Mesenchymal stem cell (in vitro differentiated cells and primary cell): ENCODE results near the gene ERGIC1. TPM values are rescaled to one million over a fixed set of nuclear protein-coding genes. Genes with fewer than 3 reads are reported as not detected.

Experiments used
- DNase-seq: peaks from one replicate; pipeline ENCODE4 v3.0.0-alpha.2; 2013
- H2AFZ ChIP-seq: one replicate; pipeline ENCODE4 v1.6.1; 2013; ENCODE audit warnings: low read depth, mild to moderate bottlenecking, control low read depth, inconsistent platforms, low read length, moderate library complexity
- H2AK5ac ChIP-seq: 2 replicates; pipeline ENCODE4 v1.6.1; 2013; ENCODE audit warnings: low read length, moderate library complexity, mild to moderate bottlenecking, inconsistent platforms; ENCODE audit not compliant: severe bottlenecking
- H2BK120ac ChIP-seq: one replicate; pipeline ENCODE4 v1.6.1; 2013; ENCODE audit warnings: low read depth, mild to moderate bottlenecking, inconsistent platforms, low read length, moderate library complexity
- H2BK12ac ChIP-seq, 2 experiments: one replicate each; pipeline ENCODE4 v1.6.1; 2013; ENCODE audit warnings: inconsistent platforms in 2 of 2, low read length in 2 of 2, mild to moderate bottlenecking in 2 of 2, moderate library complexity in 2 of 2, control low read depth in 1 of 2
- H2BK15ac ChIP-seq: one replicate; pipeline ENCODE4 v1.6.1; 2013; ENCODE audit warnings: mild to moderate bottlenecking, low read depth, inconsistent platforms; ENCODE audit not compliant: poor library complexity, severe bottlenecking
- H2BK5ac ChIP-seq: 2 replicates; pipeline ENCODE4 v1.6.1; 2013; ENCODE audit warnings: low read depth, mild to moderate bottlenecking, low read length, control low read depth, inconsistent platforms; ENCODE audit not compliant: poor library complexity, severe bottlenecking
- H3K14ac ChIP-seq, 2 experiments: one replicate each; pipeline ENCODE4 v1.6.1; 2013; ENCODE audit warnings: inconsistent platforms in 2 of 2, low read length in 2 of 2, control low read depth in 1 of 2, mild to moderate bottlenecking in 1 of 2, moderate library complexity in 1 of 2
- H3K18ac ChIP-seq, 2 experiments: one replicate each; pipeline ENCODE4 v1.6.1; 2013; ENCODE audit warnings: inconsistent platforms in 2 of 2, low read length in 2 of 2, control low read depth in 1 of 2, low read depth in 1 of 2, mild to moderate bottlenecking in 1 of 2
- H3K23ac ChIP-seq, 2 experiments: one replicate each; pipeline ENCODE4 v1.6.1; 2013; ENCODE audit warnings: inconsistent platforms in 2 of 2, low read length in 2 of 2, mild to moderate bottlenecking in 2 of 2, moderate library complexity in 2 of 2, control low read depth in 1 of 2
- H3K27ac ChIP-seq: 2 replicates; pipeline ENCODE4 v1.5.1; 2013; ENCODE audit warnings: mild to moderate bottlenecking, moderate library complexity, low read length, control low read depth, inconsistent platforms; ENCODE audit not compliant: poor library complexity, severe bottlenecking
- H3K27me3 ChIP-seq, 2 experiments: 2 replicates each; pipeline versions ENCODE4 v1.6.1 to v1.7.0; 2013; ENCODE audit warnings: low read length in 2 of 2, mild to moderate bottlenecking in 2 of 2, moderate library complexity in 2 of 2, control low read depth in 1 of 2, inconsistent platforms in 1 of 2; ENCODE audit not compliant: control insufficient read depth in 1 of 2, insufficient read depth in 1 of 2
- H3K36me3 ChIP-seq, 2 experiments: 2 replicates each; pipeline versions ENCODE4 v1.6.1 to v1.7.0; 2013; ENCODE audit warnings: low read length in 2 of 2, control low read depth in 1 of 2, inconsistent platforms in 1 of 2, low read depth in 1 of 2, mild to moderate bottlenecking in 1 of 2; ENCODE audit not compliant: insufficient read depth in 2 of 2, control insufficient read depth in 1 of 2
- H3K4ac ChIP-seq, 2 experiments: one replicate each; pipeline ENCODE4 v1.6.1; 2013; ENCODE audit warnings: inconsistent platforms in 2 of 2, low read length in 2 of 2, mild to moderate bottlenecking in 2 of 2, moderate library complexity in 2 of 2, control low read depth in 1 of 2, low read depth in 1 of 2
- H3K4me1 ChIP-seq: 2 replicates; pipeline ENCODE4 v1.6.1; 2013; ENCODE audit warnings: low read depth, low read length, control low read depth; ENCODE audit not compliant: control insufficient read depth, insufficient read depth
- H3K4me2 ChIP-seq: 2 replicates; pipeline ENCODE4 v1.6.1; 2013; ENCODE audit warnings: low read length, mild to moderate bottlenecking, inconsistent platforms; ENCODE audit not compliant: poor library complexity, severe bottlenecking
- H3K4me3 ChIP-seq, 2 experiments: 2 replicates each; pipeline versions ENCODE4 v1.5.1 to v1.7.0; 2013; ENCODE audit warnings: low read length in 2 of 2, mild to moderate bottlenecking in 2 of 2, control low read depth in 1 of 2, low read depth in 1 of 2; ENCODE audit not compliant: insufficient read depth in 1 of 2
- H3K79me1 ChIP-seq: replicated peaks from 2 replicates; pipeline ENCODE4 v1.6.1; 2013; ENCODE audit warnings: mild to moderate bottlenecking, control low read depth, low read length, inconsistent platforms; ENCODE audit not compliant: poor library complexity, severe bottlenecking
- H3K9ac ChIP-seq: 2 replicates; pipeline ENCODE4 v1.7.0; 2013; ENCODE audit warnings: mild to moderate bottlenecking, low read length, moderate library complexity
- H3K9me3 ChIP-seq: 2 replicates; pipeline ENCODE4 v1.7.0; 2013; ENCODE audit warnings: mild to moderate bottlenecking, low read length; ENCODE audit not compliant: control insufficient read depth
- H4K8ac ChIP-seq: one replicate; pipeline ENCODE4 v1.6.1; 2013; ENCODE audit warnings: inconsistent platforms, mild to moderate bottlenecking, low read length, moderate library complexity
- H4K91ac ChIP-seq: one replicate; pipeline ENCODE4 v1.6.1; 2013; ENCODE audit warnings: mild to moderate bottlenecking, low read length, inconsistent platforms
- WGBS: methylation state at CpG from one replicate; pipeline ENCODE4 v1.1.7; 2013; ENCODE audit warnings: mixed read lengths; 5-methylcytosine and 5-hydroxymethylcytosine counted together
- polyA plus RNA-seq, 2 experiments: library from polyadenylated mRNA; stranded (reverse); fragments of 200-250 nt; gene quantifications; one replicate each; pipeline ENCODE4 v1.2.3, GENCODE V29; 2013

The ERGIC1 gene
- 143 TPM for polyA plus RNA-seq (2013, experiment 1 of 2)
- polyA plus RNA-seq (2013, experiment 2 of 2) = 140 TPM

- WGBS = 2% methylated on average over 19 of the region's 53 CpGs
- Histone ChIP-seq H2BK5ac (peak within 1 kb of the TSS; percentile 71), H3K27me3 (no peaks in the 10 kb centered on the region), H3K4me3 (peak within 1 kb of the TSS; percentile 83 to 92), H2BK15ac (peak within 1 kb of the TSS; percentile 55), H3K18ac (peak within 1 kb of the TSS; percentile 53 to 85), H3K36me3 (peaks cover 13 to 18% of the 10 kb centered on the region in 2 experiments), H3K4me1 (peaks cover 30% of the 10 kb centered on the region), H2BK12ac (peak within 1 kb of the TSS; percentile 51 to 82), H4K91ac (peak within 1 kb of the TSS; percentile 12), H3K27ac (peak within 1 kb of the TSS; percentile 38), H2BK120ac (peak within 1 kb of the TSS; percentile 30), H3K9me3 (no peaks in the 10 kb centered on the region), H3K9ac (peak within 1 kb of the TSS; percentile 93), H3K79me1 (peaks cover 1% of the 10 kb centered on the region), H2AFZ (peak within 1 kb of the TSS; percentile 78), H2AK5ac (peak within 1 kb of the TSS; percentile 47), H3K4me2 (peak within 1 kb of the TSS; percentile 82), H3K23ac (peak within 1 kb of the TSS in 1 of 2 experiments; percentile 66), H4K8ac (peak within 1 kb of the TSS; percentile 10), H3K14ac (peak within 1 kb of the TSS in 1 of 2 experiments; percentile 92), H3K4ac (peak within 1 kb of the TSS; percentile 10 to 94)
- peak; percentile 89 for DNase-seq
Observed at GRCh38 chr5:172833686-172834414, at the start of gene ERGIC1. TSS of gene ERGIC1 (plus strand) at chr5:172834251. CDS start at chr5:172834414, 163 bp downstream.

- Histone ChIP-seq H3K4me1 (peaks cover 17% of the 10 kb centered on the region), H4K91ac (no peak overlapping the region), H2BK5ac (no peak overlapping the region), H3K4ac (no peak overlapping the region), H3K79me1 (no peaks in the 10 kb centered on the region), H2BK12ac (peak overlapping the region in 1 of 2 experiments; percentile 21), H3K36me3 (no peaks in the 10 kb centered on the region), H3K27me3 (no peaks in the 10 kb centered on the region), H3K9ac (no peak overlapping the region), H3K4me2 (no peak overlapping the region), H3K23ac (no peak overlapping the region), H3K14ac (no peak overlapping the region), H2AK5ac (peak overlapping the region; percentile 20), H3K18ac (no peak overlapping the region), H3K4me3 (no peak overlapping the region), H3K27ac (no peak overlapping the region), H3K9me3 (no peaks in the 10 kb centered on the region), H2AFZ (no peak overlapping the region), H2BK120ac (no peak overlapping the region), H2BK15ac (no peak overlapping the region), H4K8ac (no peak overlapping the region)
- WGBS = 90% methylated on average over 6 of the region's 7 CpGs
- DNase-seq = no peak
Observed at GRCh38 chr5:172785429-172786088, 48.5 kb upstream of the ERGIC1 start.

GRCh38 chr5:172786736-172787462 lies 47.2 kb upstream of the ERGIC1 start:
- H2AK5ac ChIP-seq = peak overlapping the region; percentile 19
- H4K91ac ChIP-seq = peak overlapping the region; percentile 61
- H2AFZ ChIP-seq = no peak overlapping the region
- H3K4me2 ChIP-seq = no peak overlapping the region
- no peak overlapping the region for H3K4me3 ChIP-seq
- H3K79me1 ChIP-seq = no peaks in the 10 kb centered on the region
- peak overlapping the region; percentile 8 for H4K8ac ChIP-seq
- no peaks in the 10 kb centered on the region for H3K9me3 ChIP-seq
- no peak for DNase-seq
- no peaks in the 10 kb centered on the region for H3K36me3 ChIP-seq
- peaks cover 19% of the 10 kb centered on the region for H3K4me1 ChIP-seq
- H3K9ac ChIP-seq = no peak overlapping the region
- no peak overlapping the region for H3K4ac ChIP-seq
- no peak overlapping the region for H3K27ac ChIP-seq
- H3K18ac ChIP-seq = peak overlapping the region in 1 of 2 experiments; percentile 61
- no peak overlapping the region for H2BK5ac ChIP-seq
- peak overlapping the region; percentile 38 to 51 for H2BK12ac ChIP-seq
- no peak overlapping the region for H2BK120ac ChIP-seq
- peak overlapping the region in 1 of 2 experiments; percentile 47 for H3K23ac ChIP-seq
- no peaks in the 10 kb centered on the region for H3K27me3 ChIP-seq
- 92% methylated on average over 7 of the region's 9 CpGs for WGBS
- no peak overlapping the region for H2BK15ac ChIP-seq
- H3K14ac ChIP-seq = no peak overlapping the region
